GM12878 (cell line): Measurements from ENCODE around the gene RAB9B.

Experiments used
- CBX3 ChIP-seq: fragments of 200-600 bp; sonication (generic); IDR thresholded peaks from 2 replicates; pipeline ENCODE4 v1.6.1; 2016; ENCODE audit warnings: low read depth, borderline replicate concordance
- EZH2 ChIP-seq: IDR thresholded peaks from 2 replicates; pipeline ENCODE4 v1.6.1; 2012; ENCODE audit warnings: low read depth, mild to moderate bottlenecking, control low read depth, inconsistent platforms, low read length, borderline replicate concordance; ENCODE audit not compliant: control insufficient read depth
- FOS ChIP-seq: IDR thresholded peaks from 3 replicates; pipeline ENCODE4 v1.6.1; 2011; ENCODE audit warnings: borderline replicate concordance; ENCODE audit not compliant: insufficient read length; ENCODE audit errors: extremely low read depth
- FOXM1 ChIP-seq: IDR thresholded peaks from 2 replicates; pipeline ENCODE4 v1.6.1; 2012; ENCODE audit warnings: low read depth, mild to moderate bottlenecking, inconsistent platforms, low read length, moderate library complexity
- GABPA ChIP-seq: IDR thresholded peaks from 2 replicates; pipeline ENCODE4 v1.6.1; 2014; ENCODE audit warnings: antibody characterized with exemption, low read depth, mild to moderate bottlenecking, inconsistent platforms
- JUNB ChIP-seq: IDR thresholded peaks from 2 replicates; pipeline ENCODE4 v1.6.1; 2016; ENCODE audit warnings: antibody characterized with exemption, mild to moderate bottlenecking
- JUND ChIP-seq: IDR thresholded peaks from 2 replicates; pipeline ENCODE4 v1.6.1; 2012; ENCODE audit warnings: low read depth, mild to moderate bottlenecking, low read length, improper control_type of control experiment, moderate library complexity
- NBN ChIP-seq: fragments of 450-650 bp; IDR thresholded peaks from 2 replicates; pipeline ENCODE4 v1.6.1; 2016
- POLR2AphosphoS5 ChIP-seq: IDR thresholded peaks from 2 replicates; pipeline ENCODE4 v1.6.1; 2011; ENCODE audit warnings: mild to moderate bottlenecking, low read length, inconsistent platforms
- SP1 ChIP-seq: IDR thresholded peaks from one replicate; pipeline ENCODE4 v1.6.1; 2011; ENCODE audit warnings: low read depth, low read length
- TF ChIP-seq, protein P1 (sequence below), 3 experiments: IDR thresholded peaks in 2 of 3; conservative IDR thresholded peaks in 1 of 3; 2 replicates each; pipeline ENCODE4 v1.5.1; 2011; ENCODE audit warnings: low read depth in 3 of 3, low read length in 3 of 3, mild to moderate bottlenecking in 3 of 3, control low read depth in 2 of 3, moderate library complexity in 2 of 3, inconsistent platforms in 1 of 3, mixed read lengths in 1 of 3; ENCODE audit not compliant: control insufficient read depth in 2 of 3, insufficient read depth in 1 of 3; ENCODE audit errors: extremely low read depth in 1 of 3
- TF ChIP-seq, protein P2 (sequence below): fragments of 450-650 bp; IDR thresholded peaks from 2 replicates; pipeline ENCODE4 v1.6.1; 2017; ENCODE audit warnings: mild to moderate bottlenecking
- TF ChIP-seq, protein P3 (sequence below): IDR thresholded peaks from 2 replicates; pipeline ENCODE4 v1.6.1; 2012; ENCODE audit warnings: mild to moderate bottlenecking, low read depth, low read length

DNA sequence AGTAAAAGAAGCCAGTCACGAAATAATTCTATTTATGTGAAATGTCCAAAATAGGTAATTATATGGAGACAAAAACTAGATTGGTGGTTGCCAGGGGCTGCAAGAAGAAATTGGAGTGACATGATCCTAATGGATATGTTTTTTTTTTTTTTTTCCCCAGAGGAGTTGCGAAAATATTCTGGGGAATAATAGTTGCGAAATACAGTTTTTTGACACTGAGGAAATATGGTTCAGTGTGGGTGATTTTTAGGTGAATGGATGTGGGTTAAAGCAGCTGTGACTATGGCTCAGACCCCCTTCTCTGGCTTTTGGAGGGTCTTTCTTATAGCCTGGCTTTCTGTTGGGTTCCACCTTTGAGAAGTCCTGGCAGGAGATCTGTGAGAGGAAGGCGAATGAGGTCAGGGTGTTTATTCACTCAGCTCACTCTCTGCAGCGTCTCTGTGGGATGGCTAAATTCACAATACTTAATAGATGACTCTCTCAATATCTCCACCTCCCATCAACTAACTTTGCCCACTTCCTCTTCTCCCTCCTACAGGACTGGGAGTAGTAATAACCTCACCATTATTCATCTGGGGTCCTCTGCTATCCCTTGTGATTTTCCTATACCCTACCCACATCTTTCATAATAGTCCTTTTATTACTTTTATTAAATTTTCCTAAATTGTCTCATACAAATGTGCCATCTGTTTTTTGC lies 15.3 kb upstream of the RAB9B start:
- TF ChIP-seq, protein P1, sequence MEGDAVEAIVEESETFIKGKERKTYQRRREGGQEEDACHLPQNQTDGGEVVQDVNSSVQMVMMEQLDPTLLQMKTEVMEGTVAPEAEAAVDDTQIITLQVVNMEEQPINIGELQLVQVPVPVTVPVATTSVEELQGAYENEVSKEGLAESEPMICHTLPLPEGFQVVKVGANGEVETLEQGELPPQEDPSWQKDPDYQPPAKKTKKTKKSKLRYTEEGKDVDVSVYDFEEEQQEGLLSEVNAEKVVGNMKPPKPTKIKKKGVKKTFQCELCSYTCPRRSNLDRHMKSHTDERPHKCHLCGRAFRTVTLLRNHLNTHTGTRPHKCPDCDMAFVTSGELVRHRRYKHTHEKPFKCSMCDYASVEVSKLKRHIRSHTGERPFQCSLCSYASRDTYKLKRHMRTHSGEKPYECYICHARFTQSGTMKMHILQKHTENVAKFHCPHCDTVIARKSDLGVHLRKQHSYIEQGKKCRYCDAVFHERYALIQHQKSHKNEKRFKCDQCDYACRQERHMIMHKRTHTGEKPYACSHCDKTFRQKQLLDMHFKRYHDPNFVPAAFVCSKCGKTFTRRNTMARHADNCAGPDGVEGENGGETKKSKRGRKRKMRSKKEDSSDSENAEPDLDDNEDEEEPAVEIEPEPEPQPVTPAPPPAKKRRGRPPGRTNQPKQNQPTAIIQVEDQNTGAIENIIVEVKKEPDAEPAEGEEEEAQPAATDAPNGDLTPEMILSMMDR (IDR thresholded peaks at IDR 0.05 in 2 of 3, conservative IDR thresholded peaks at IDR 0.05 in 1 of 3; ENCODE audit: control insufficient read depth in 2 of 3, extremely low read depth in 1 of 3, insufficient read depth in 1 of 3, low read depth in 3 of 3, low read length in 3 of 3): no peak
- no peak for TF ChIP-seq GABPA
- no peak for TF ChIP-seq JUNB
- no peak for TF ChIP-seq POLR2AphosphoS5
- TF ChIP-seq FOS: no peak
- no peak for TF ChIP-seq NBN
- TF ChIP-seq SP1: no peak
- TF ChIP-seq CBX3: no peak
- no peak for TF ChIP-seq EZH2
- no peak for TF ChIP-seq FOXM1
- no peak for TF ChIP-seq JUND
- TF ChIP-seq, protein P2, sequence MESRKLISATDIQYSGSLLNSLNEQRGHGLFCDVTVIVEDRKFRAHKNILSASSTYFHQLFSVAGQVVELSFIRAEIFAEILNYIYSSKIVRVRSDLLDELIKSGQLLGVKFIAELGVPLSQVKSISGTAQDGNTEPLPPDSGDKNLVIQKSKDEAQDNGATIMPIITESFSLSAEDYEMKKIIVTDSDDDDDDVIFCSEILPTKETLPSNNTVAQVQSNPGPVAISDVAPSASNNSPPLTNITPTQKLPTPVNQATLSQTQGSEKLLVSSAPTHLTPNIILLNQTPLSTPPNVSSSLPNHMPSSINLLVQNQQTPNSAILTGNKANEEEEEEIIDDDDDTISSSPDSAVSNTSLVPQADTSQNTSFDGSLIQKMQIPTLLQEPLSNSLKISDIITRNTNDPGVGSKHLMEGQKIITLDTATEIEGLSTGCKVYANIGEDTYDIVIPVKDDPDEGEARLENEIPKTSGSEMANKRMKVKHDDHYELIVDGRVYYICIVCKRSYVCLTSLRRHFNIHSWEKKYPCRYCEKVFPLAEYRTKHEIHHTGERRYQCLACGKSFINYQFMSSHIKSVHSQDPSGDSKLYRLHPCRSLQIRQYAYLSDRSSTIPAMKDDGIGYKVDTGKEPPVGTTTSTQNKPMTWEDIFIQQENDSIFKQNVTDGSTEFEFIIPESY: no peak
- TF ChIP-seq, protein P3, sequence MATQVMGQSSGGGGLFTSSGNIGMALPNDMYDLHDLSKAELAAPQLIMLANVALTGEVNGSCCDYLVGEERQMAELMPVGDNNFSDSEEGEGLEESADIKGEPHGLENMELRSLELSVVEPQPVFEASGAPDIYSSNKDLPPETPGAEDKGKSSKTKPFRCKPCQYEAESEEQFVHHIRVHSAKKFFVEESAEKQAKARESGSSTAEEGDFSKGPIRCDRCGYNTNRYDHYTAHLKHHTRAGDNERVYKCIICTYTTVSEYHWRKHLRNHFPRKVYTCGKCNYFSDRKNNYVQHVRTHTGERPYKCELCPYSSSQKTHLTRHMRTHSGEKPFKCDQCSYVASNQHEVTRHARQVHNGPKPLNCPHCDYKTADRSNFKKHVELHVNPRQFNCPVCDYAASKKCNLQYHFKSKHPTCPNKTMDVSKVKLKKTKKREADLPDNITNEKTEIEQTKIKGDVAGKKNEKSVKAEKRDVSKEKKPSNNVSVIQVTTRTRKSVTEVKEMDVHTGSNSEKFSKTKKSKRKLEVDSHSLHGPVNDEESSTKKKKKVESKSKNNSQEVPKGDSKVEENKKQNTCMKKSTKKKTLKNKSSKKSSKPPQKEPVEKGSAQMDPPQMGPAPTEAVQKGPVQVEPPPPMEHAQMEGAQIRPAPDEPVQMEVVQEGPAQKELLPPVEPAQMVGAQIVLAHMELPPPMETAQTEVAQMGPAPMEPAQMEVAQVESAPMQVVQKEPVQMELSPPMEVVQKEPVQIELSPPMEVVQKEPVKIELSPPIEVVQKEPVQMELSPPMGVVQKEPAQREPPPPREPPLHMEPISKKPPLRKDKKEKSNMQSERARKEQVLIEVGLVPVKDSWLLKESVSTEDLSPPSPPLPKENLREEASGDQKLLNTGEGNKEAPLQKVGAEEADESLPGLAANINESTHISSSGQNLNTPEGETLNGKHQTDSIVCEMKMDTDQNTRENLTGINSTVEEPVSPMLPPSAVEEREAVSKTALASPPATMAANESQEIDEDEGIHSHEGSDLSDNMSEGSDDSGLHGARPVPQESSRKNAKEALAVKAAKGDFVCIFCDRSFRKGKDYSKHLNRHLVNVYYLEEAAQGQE: no peak
